Endothelial cell (in vitro differentiated cells): ENCODE measurements around the gene VSIG10. TPM values are rescaled to one million over a fixed set of nuclear protein-coding genes. Genes with fewer than 3 reads are reported as not detected.
A peak's percentile ranks its signal among the peaks of the same experiment; 100 is the strongest.
"Not testable (repeated sequence)": the region's sequence is repeated elsewhere in the genome, so short reads cannot be mapped to it uniquely, and the experiment has no call there.

Experiments
- DNase-seq: peaks from one replicate; pipeline ENCODE4 v3.0.0; 2021; ENCODE audit warnings: low spot score
- H3K27ac Mint-ChIP-seq: one replicate; pipeline ENCODE4 v1.8.0; 2021; ENCODE audit warnings: mixed read lengths, inconsistent platforms; ENCODE audit not compliant: unreplicated experiment
- H3K27me3 Mint-ChIP-seq: one replicate; pipeline ENCODE4 v1.8.0; 2021; ENCODE audit warnings: mild to moderate bottlenecking, moderate library complexity, mixed read lengths, inconsistent platforms; ENCODE audit not compliant: unreplicated experiment
- H3K36me3 Mint-ChIP-seq: one replicate; pipeline ENCODE4 v1.8.0; 2021; ENCODE audit warnings: mild to moderate bottlenecking, low read depth, mixed read lengths, inconsistent platforms; ENCODE audit not compliant: unreplicated experiment
- H3K4me1 Mint-ChIP-seq: one replicate; pipeline ENCODE4 v1.8.0; 2021; ENCODE audit warnings: mild to moderate bottlenecking, mixed read lengths, inconsistent platforms; ENCODE audit not compliant: unreplicated experiment
- H3K4me3 Mint-ChIP-seq: one replicate; pipeline ENCODE4 v1.8.0; 2021; ENCODE audit warnings: mild to moderate bottlenecking, mixed read lengths, inconsistent platforms; ENCODE audit not compliant: unreplicated experiment
- H3K9me3 Mint-ChIP-seq: one replicate; pipeline ENCODE4 v1.8.0; 2021; ENCODE audit warnings: mixed read lengths, inconsistent platforms; ENCODE audit not compliant: unreplicated experiment
- CTCF ChIP-seq: fragments of 200-600 bp; sonication (generic); IDR thresholded peaks from one replicate; pipeline ENCODE4 v1.5.0; 2021; ENCODE audit warnings: antibody characterized with exemption; ENCODE audit not compliant: unreplicated experiment
- total RNA-seq: library from RNA; stranded (reverse); fragmentation: NEBNext Ultra II Directional; extraction: Animal tissue kit (Norgen Biotek cat#: 25700); gene quantifications from one replicate; pipeline ENCODE4 v1.2.1, GENCODE V29; 2021; ENCODE audit not compliant: unreplicated experiment

VSIG10 gene
- total RNA-seq, 1 donor from 2014 or later = 65.0 TPM

GRCh38 chr12:118089782-118090181 lies 14.0 kb downstream of the VSIG10 start:
- DNase-seq = no peak
- no peaks in the 10 kb centered on the region for H3K9me3 Mint-ChIP-seq
- peak overlapping the region; percentile 6 for H3K27ac Mint-ChIP-seq
- no peaks in the 10 kb centered on the region for H3K27me3 Mint-ChIP-seq
- H3K4me3 Mint-ChIP-seq = peak overlapping the region; percentile 56
- H3K4me1 Mint-ChIP-seq = peaks cover 4% of the 10 kb centered on the region
- peaks cover 20% of the 10 kb centered on the region for H3K36me3 Mint-ChIP-seq
- TF ChIP-seq CTCF = no peak

DNA sequence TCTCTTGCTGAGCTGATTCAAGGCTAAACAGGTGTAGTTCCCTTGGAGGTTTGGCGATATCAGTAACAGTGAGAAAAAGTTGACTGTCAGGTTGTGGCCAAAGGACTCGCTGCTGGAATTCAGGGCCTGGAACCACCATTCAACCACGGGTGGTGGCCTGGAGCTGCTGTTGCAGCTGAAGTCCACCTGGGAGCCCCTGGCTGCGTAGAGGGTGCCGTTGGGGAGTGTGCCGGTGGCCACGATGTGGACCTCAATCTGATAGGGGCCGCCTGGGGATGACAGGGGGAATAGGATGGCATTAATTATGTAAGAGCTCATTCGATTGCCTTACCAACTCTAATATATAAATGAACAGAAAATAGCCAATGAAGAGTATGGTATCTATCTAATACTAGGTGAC lies 21.6 kb downstream of the VSIG10 start:
- Mint-ChIP-seq H3K27ac (no peak overlapping the region), H3K27me3 (no peaks in the 10 kb centered on the region), H3K36me3 (peaks cover 24% of the 10 kb centered on the region), H3K4me3 (no peak overlapping the region), H3K9me3 (no peaks in the 10 kb centered on the region), H3K4me1 (peaks cover 10% of the 10 kb centered on the region)
- TF ChIP-seq CTCF = no peak
- DNase-seq = no peak

- not testable (repeated sequence) for H3K27me3 Mint-ChIP-seq, H3K4me1 Mint-ChIP-seq
- H3K36me3 Mint-ChIP-seq = peaks cover 30% of the 10 kb centered on the region
Observed at GRCh38 chr12:118081521-118081920, 22.3 kb downstream of the VSIG10 start.

DNA sequence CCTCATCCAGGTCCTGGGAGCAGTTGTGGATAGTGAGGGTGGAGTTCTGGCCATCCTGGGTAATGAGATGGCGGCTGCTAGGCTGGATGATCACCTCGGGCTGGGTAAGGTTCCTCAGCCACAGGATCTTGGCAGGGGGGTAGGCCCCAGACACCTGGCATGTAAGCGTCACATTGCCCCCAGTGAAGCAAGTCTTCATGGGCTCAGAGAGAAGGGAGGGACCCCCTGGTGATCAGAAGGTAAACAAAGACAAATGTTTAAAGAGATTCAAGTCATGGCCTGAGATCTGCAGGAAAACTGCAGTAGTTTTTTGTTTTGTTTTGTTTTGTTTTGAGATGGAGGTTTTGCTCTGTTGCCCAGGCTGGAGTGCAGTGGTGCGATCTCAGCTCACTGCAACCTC lies 30.0 kb downstream of the VSIG10 start:
- Mint-ChIP-seq H3K9me3 (no peaks in the 10 kb centered on the region), H3K36me3 (peaks cover 45% of the 10 kb centered on the region), H3K4me3 (no peak overlapping the region), H3K27ac (no peak overlapping the region), H3K4me1 (no peaks in the 10 kb centered on the region), H3K27me3 (peaks cover 4% of the 10 kb centered on the region)
- DNase-seq = no peak
- no peak for TF ChIP-seq CTCF

More at GRCh38 chr12:118081521-118081920, 22.3 kb downstream of the VSIG10 start:
- H3K4me3 Mint-ChIP-seq, H3K27ac Mint-ChIP-seq, DNase-seq, H3K9me3 Mint-ChIP-seq: not testable (repeated sequence)

DNA sequence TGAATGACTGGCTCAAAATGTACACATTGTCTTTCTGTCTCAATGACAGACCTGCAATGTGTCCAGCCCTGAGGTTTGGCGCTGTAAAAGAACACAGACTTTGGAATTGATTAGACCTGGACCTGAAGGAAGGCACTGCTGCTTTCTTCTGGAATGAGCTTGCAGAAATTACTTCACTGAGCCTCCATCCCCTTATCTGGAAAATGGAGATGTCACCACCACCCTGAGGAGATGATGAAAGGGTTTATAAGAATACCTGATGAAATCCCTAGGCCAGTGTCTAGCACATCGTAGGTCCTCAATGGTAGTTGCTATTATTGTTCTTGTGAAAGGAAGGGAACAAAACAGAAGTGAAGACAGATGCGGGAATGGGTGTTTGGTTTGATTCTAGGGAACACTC lies 33.2 kb downstream of the VSIG10 start:
- Mint-ChIP-seq H3K27ac (no peak overlapping the region), H3K36me3 (peaks cover 49% of the 10 kb centered on the region), H3K27me3 (peaks cover 7% of the 10 kb centered on the region), H3K4me1 (peaks cover 11% of the 10 kb centered on the region), H3K4me3 (peak overlapping the region; percentile 19), H3K9me3 (no peaks in the 10 kb centered on the region)
- no peak for TF ChIP-seq CTCF
- DNase-seq = no peak

DNA sequence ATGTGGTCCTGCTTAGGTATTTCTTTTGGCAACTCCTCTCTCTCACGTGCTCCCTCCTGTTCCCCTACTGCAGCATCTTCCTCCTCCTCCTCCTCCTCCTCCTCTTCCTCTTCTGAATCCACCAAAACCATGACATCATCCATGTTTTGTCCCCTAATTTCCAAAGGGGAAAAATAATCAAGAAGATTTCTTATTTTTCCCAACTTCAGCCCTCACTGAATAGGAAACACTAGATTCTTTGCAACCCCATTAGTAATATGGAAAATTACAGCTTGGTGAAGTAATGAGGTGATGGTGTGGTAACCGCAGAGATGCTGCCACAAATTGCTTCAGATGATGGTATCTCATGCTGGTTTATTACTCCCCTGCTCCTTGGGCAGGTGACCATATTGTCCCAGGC lies 35.4 kb downstream of the VSIG10 start:
- no peak for TF ChIP-seq CTCF
- Mint-ChIP-seq H3K9me3 (no peaks in the 10 kb centered on the region), H3K27ac (no peak overlapping the region), H3K36me3 (peaks cover 46% of the 10 kb centered on the region), H3K27me3 (peaks cover 8% of the 10 kb centered on the region), H3K4me3 (no peak overlapping the region), H3K4me1 (peaks cover 32% of the 10 kb centered on the region)
- no peak for DNase-seq
